Measurements from ENCODE around the gene SEMA4D.

The SEMA4D gene

GRCh38 chr9:89465001-89465451 is 32.9 kb downstream of the SEMA4D start:
- H3K4me3 ChIP-seq (ENCODE audit: low read depth, low read length), result no peak overlapping the region
- no peak for TF ChIP-seq CTCF (IDR thresholded peaks at IDR 0.05; ENCODE audit: low read depth, low read length)

GRCh38 chr9:89464300-89464901 is 33.5 kb downstream of the SEMA4D start:
- H3K4me3 ChIP-seq (ENCODE audit: low read depth, low read length), result no peak overlapping the region
- no peak for TF ChIP-seq CTCF (IDR thresholded peaks at IDR 0.05; ENCODE audit: low read depth, low read length)

- TF ChIP-seq CTCF (IDR thresholded peaks at IDR 0.05; ENCODE audit: low read depth, low read length), result no peak
- no peak overlapping the region for H3K4me3 ChIP-seq (ENCODE audit: low read depth, low read length)
These were observed 34.9 kb downstream of the SEMA4D start for GRCh38 chr9:89462817-89463683.

- no peak overlapping the region for H3K4me3 ChIP-seq (ENCODE audit: low read depth, low read length)
- TF ChIP-seq CTCF (IDR thresholded peaks at IDR 0.05; ENCODE audit: low read depth, low read length), result no peak
These were observed 35.7 kb downstream of the SEMA4D start for GRCh38 chr9:89462199-89462598.

GRCh38 chr9:89461265-89461664 is 36.6 kb downstream of the SEMA4D start:
- no peak for TF ChIP-seq CTCF (IDR thresholded peaks at IDR 0.05; ENCODE audit: low read depth, low read length)
- H3K4me3 ChIP-seq (ENCODE audit: low read depth, low read length), result no peak overlapping the region

GRCh38 chr9:89460551-89460950 is 37.4 kb downstream of the SEMA4D start:
- TF ChIP-seq CTCF (IDR thresholded peaks at IDR 0.05; ENCODE audit: low read depth, low read length), result no peak
- H3K4me3 ChIP-seq (ENCODE audit: low read depth, low read length), result no peak overlapping the region

All from WI38 (cell line).